Measurements from ENCODE around the gene NOXO1.
A peak's percentile ranks its signal among the peaks of the same experiment; 100 is the strongest.

NOXO1 gene

GRCh38 chr16:1982991-1983543 lies 1.8 kb upstream of the NOXO1 start:
- H3K36me3 Mint-ChIP-seq (ENCODE audit: low read depth): peaks cover 5% of the 10 kb centered on the region
- H3K4me3 Mint-ChIP-seq: peak overlapping the region; percentile 80
- peaks cover 16% of the 10 kb centered on the region for H3K4me1 Mint-ChIP-seq (ENCODE audit: low read depth)
- peaks cover 31% of the 10 kb centered on the region for H3K27me3 Mint-ChIP-seq (ENCODE audit: low read depth)
- H3K27ac Mint-ChIP-seq: peak overlapping the region; percentile 0
- no peaks in the 10 kb centered on the region for H3K9me3 Mint-ChIP-seq

GRCh38 chr16:1982013-1982433 lies 754 bp upstream of the NOXO1 start:
- H3K4me3 Mint-ChIP-seq: no peak overlapping the region
- no peaks in the 10 kb centered on the region for H3K9me3 Mint-ChIP-seq
- no peak overlapping the region for H3K27ac Mint-ChIP-seq
- peaks cover 15% of the 10 kb centered on the region for H3K4me1 Mint-ChIP-seq (ENCODE audit: low read depth)
- H3K36me3 Mint-ChIP-seq (ENCODE audit: low read depth): peaks cover 7% of the 10 kb centered on the region
- peaks cover 31% of the 10 kb centered on the region for H3K27me3 Mint-ChIP-seq (ENCODE audit: low read depth)

GRCh38 chr16:1980770-1981087 lies 540 bp downstream of the NOXO1 start:
- Mint-ChIP-seq H3K27ac (peak overlapping the region; percentile 20), H3K4me1 (ENCODE audit: low read depth) (peaks cover 14% of the 10 kb centered on the region), H3K36me3 (ENCODE audit: low read depth) (peaks cover 2% of the 10 kb centered on the region), H3K9me3 (no peaks in the 10 kb centered on the region), H3K27me3 (ENCODE audit: low read depth) (peaks cover 31% of the 10 kb centered on the region), H3K4me3 (no peak overlapping the region)

- no peaks in the 10 kb centered on the region for H3K9me3 Mint-ChIP-seq
- H3K27me3 Mint-ChIP-seq (ENCODE audit: low read depth): peaks cover 31% of the 10 kb centered on the region
- H3K4me1 Mint-ChIP-seq (ENCODE audit: low read depth): peaks cover 10% of the 10 kb centered on the region
- no peak overlapping the region for H3K4me3 Mint-ChIP-seq
- peak overlapping the region; percentile 20 for H3K27ac Mint-ChIP-seq
- H3K36me3 Mint-ChIP-seq (ENCODE audit: low read depth): peaks cover 2% of the 10 kb centered on the region
These were observed 1.1 kb downstream of the NOXO1 start for GRCh38 chr16:1980030-1980769.

- Mint-ChIP-seq H3K36me3 (ENCODE audit: low read depth) (peaks cover 5% of the 10 kb centered on the region), H3K27ac (no peak overlapping the region), H3K4me3 (no peak overlapping the region), H3K4me1 (ENCODE audit: low read depth) (peaks cover 6% of the 10 kb centered on the region), H3K9me3 (no peaks in the 10 kb centered on the region), H3K27me3 (ENCODE audit: low read depth) (peaks cover 31% of the 10 kb centered on the region)
These were observed 1.8 kb downstream of the NOXO1 start for GRCh38 chr16:1979271-1980029.

GRCh38 chr16:1978476-1979120 lies 2.7 kb downstream of the NOXO1 start:
- Mint-ChIP-seq H3K9me3 (no peaks in the 10 kb centered on the region), H3K27me3 (ENCODE audit: low read depth) (peaks cover 31% of the 10 kb centered on the region), H3K4me1 (ENCODE audit: low read depth) (peaks cover 5% of the 10 kb centered on the region), H3K27ac (no peak overlapping the region), H3K4me3 (no peak overlapping the region), H3K36me3 (ENCODE audit: low read depth) (peaks cover 5% of the 10 kb centered on the region)

- H3K9me3 Mint-ChIP-seq: no peaks in the 10 kb centered on the region
- H3K4me1 Mint-ChIP-seq (ENCODE audit: low read depth): peaks cover 3% of the 10 kb centered on the region
- H3K27me3 Mint-ChIP-seq (ENCODE audit: low read depth): peaks cover 27% of the 10 kb centered on the region
- H3K36me3 Mint-ChIP-seq (ENCODE audit: low read depth): peaks cover 7% of the 10 kb centered on the region
- H3K4me3 Mint-ChIP-seq: no peak overlapping the region
- H3K27ac Mint-ChIP-seq: no peak overlapping the region
These were observed 3.4 kb downstream of the NOXO1 start for GRCh38 chr16:1977875-1978268.

- Mint-ChIP-seq H3K27me3 (ENCODE audit: low read depth) (peaks cover 20% of the 10 kb centered on the region), H3K27ac (no peak overlapping the region), H3K36me3 (ENCODE audit: low read depth) (peaks cover 7% of the 10 kb centered on the region), H3K4me1 (ENCODE audit: low read depth) (peaks cover 7% of the 10 kb centered on the region), H3K9me3 (no peaks in the 10 kb centered on the region), H3K4me3 (no peak overlapping the region)
These were observed 4.1 kb downstream of the NOXO1 start for GRCh38 chr16:1976951-1977874.

- H3K4me3 Mint-ChIP-seq: no peak overlapping the region
These were observed 5.1 kb downstream of the NOXO1 start for GRCh38 chr16:1976216-1976520.

GRCh38 chr16:1975432-1976215 lies 5.6 kb downstream of the NOXO1 start:
- peaks cover 16% of the 10 kb centered on the region for H3K4me1 Mint-ChIP-seq (ENCODE audit: low read depth)
- H3K27ac Mint-ChIP-seq: no peak overlapping the region
- H3K9me3 Mint-ChIP-seq: no peaks in the 10 kb centered on the region
- H3K27me3 Mint-ChIP-seq (ENCODE audit: low read depth): peaks cover 4% of the 10 kb centered on the region
- peaks cover 9% of the 10 kb centered on the region for H3K36me3 Mint-ChIP-seq (ENCODE audit: low read depth)
- no peak overlapping the region for H3K4me3 Mint-ChIP-seq

More at GRCh38 chr16:1976216-1976520, 5.1 kb downstream of the NOXO1 start:
- H3K9me3 Mint-ChIP-seq: no peaks in the 10 kb centered on the region
- peaks cover 12% of the 10 kb centered on the region for H3K4me1 Mint-ChIP-seq (ENCODE audit: low read depth)
- peaks cover 10% of the 10 kb centered on the region for H3K27me3 Mint-ChIP-seq (ENCODE audit: low read depth)
- no peak overlapping the region for H3K27ac Mint-ChIP-seq
- H3K36me3 Mint-ChIP-seq (ENCODE audit: low read depth): peaks cover 9% of the 10 kb centered on the region

- Mint-ChIP-seq H3K36me3 (ENCODE audit: low read depth) (peaks cover 9% of the 10 kb centered on the region), H3K9me3 (no peaks in the 10 kb centered on the region), H3K4me3 (no peak overlapping the region), H3K27me3 (ENCODE audit: low read depth) (no peaks in the 10 kb centered on the region), H3K27ac (no peak overlapping the region), H3K4me1 (ENCODE audit: low read depth) (peaks cover 16% of the 10 kb centered on the region)
These were observed 6.9 kb downstream of the NOXO1 start for GRCh38 chr16:1974157-1975070.

GRCh38 chr16:1973461-1974156 lies 7.7 kb downstream of the NOXO1 start:
- H3K4me3 Mint-ChIP-seq: no peak overlapping the region

More at GRCh38 chr16:1973461-1974156, 7.7 kb downstream of the NOXO1 start:
- H3K27ac Mint-ChIP-seq: no peak overlapping the region
- H3K36me3 Mint-ChIP-seq (ENCODE audit: low read depth): peaks cover 9% of the 10 kb centered on the region
- peaks cover 16% of the 10 kb centered on the region for H3K4me1 Mint-ChIP-seq (ENCODE audit: low read depth)
- no peaks in the 10 kb centered on the region for H3K27me3 Mint-ChIP-seq (ENCODE audit: low read depth)
- H3K9me3 Mint-ChIP-seq: no peaks in the 10 kb centered on the region

Data from T-helper 1 cell treated with Interleukin-12 subunit alpha and Interleukin-12 subunit beta and Interleukin-4 antibody, amounts not matched to agents 30 μg/mL and 1 μg/mL, for 36 hours (primary cell).